ENCODE measurements around the gene PTBP3. TPM values are rescaled to one million over a fixed set of nuclear protein-coding genes. Genes with fewer than 3 reads are reported as not detected.
A peak's percentile ranks its signal among the peaks of the same experiment; 100 is the strongest.

PTBP3 gene
- total RNA-seq, 1 experiment from 2014 or later, result 90.3 TPM

DNA sequence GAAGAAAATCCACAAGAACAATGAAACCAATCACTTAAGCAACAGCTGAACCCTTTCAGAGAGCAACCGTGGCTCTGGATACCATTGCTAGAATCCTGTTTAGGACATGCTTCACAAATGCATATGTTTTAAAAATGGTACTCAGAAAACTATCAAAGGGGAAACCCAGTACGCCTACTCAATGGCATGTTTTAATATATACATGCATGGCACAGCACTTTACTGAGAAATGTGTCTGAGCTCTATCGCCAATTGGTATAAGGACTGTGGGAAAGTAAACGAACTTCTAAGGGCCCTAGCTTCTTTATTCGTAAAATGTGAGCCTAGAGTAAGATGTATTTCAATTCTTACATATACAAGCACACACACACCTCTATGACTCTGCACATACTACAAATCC is 72.3 kb downstream of the PTBP3 start:
- H3K27ac ChIP-seq, result no peak overlapping the region
- H3K4me1 ChIP-seq (replicated peaks), result peaks cover 8% of the 10 kb centered on the region; the same call in 1 of the 2 replicates
- peaks cover 47% of the 10 kb centered on the region for H3K36me3 ChIP-seq
- no peaks in the 10 kb centered on the region for H3K27me3 ChIP-seq (replicated peaks)
- H3K9me3 ChIP-seq (replicated peaks), result no peaks in the 10 kb centered on the region
- no peak overlapping the region for H3K4me3 ChIP-seq
- no peak for DNase-seq (ENCODE audit: low read depth in 1 of 2, low spot score in 2 of 2)

GRCh38 chr9:112258106-112258505 is 75.3 kb downstream of the PTBP3 start:
- no peaks in the 10 kb centered on the region for H3K27me3 ChIP-seq (replicated peaks)
- no peak overlapping the region for H3K4me3 ChIP-seq
- peaks cover 8% of the 10 kb centered on the region; the same call in 1 of the 2 replicates for H3K4me1 ChIP-seq (replicated peaks)
- H3K27ac ChIP-seq, result no peak overlapping the region
- no peak for DNase-seq (ENCODE audit: low read depth in 1 of 2, low spot score in 2 of 2)
- H3K36me3 ChIP-seq, result peaks cover 33% of the 10 kb centered on the region
- H3K9me3 ChIP-seq (replicated peaks), result no peaks in the 10 kb centered on the region

GRCh38 chr9:112252194-112252593 is 81.2 kb downstream of the PTBP3 start:
- Histone ChIP-seq H3K27me3 (replicated peaks) (no peaks in the 10 kb centered on the region), H3K4me1 (replicated peaks) (peaks cover 23% of the 10 kb centered on the region), H3K36me3 (peaks cover 20% of the 10 kb centered on the region)

GRCh38 chr9:112249277-112249676 is 84.1 kb downstream of the PTBP3 start:
- peak in 1 of 2 experiments; percentile 34 for DNase-seq (ENCODE audit: low read depth in 1 of 2, low spot score in 2 of 2)

More at GRCh38 chr9:112252194-112252593, 81.2 kb downstream of the PTBP3 start:
- H3K9me3 ChIP-seq (replicated peaks), result no peaks in the 10 kb centered on the region
- no peak overlapping the region for H3K27ac ChIP-seq
- H3K4me3 ChIP-seq, result no peak overlapping the region
- no peak for DNase-seq (ENCODE audit: low read depth in 1 of 2, low spot score in 2 of 2)

GRCh38 chr9:112248722-112249121 is 84.7 kb downstream of the PTBP3 start:
- Histone ChIP-seq H3K27me3 (replicated peaks) (no peaks in the 10 kb centered on the region), H3K4me3 (no peak overlapping the region), H3K9me3 (replicated peaks) (no peaks in the 10 kb centered on the region), H3K36me3 (peaks cover 19% of the 10 kb centered on the region), H3K4me1 (replicated peaks) (peaks cover 32% of the 10 kb centered on the region), H3K27ac (peak overlapping the region; percentile 10)
- peak in 1 of 2 experiments; percentile 25 for DNase-seq (ENCODE audit: low read depth in 1 of 2, low spot score in 2 of 2)

More at GRCh38 chr9:112249277-112249676, 84.1 kb downstream of the PTBP3 start:
- Histone ChIP-seq H3K4me3 (no peak overlapping the region), H3K36me3 (peaks cover 18% of the 10 kb centered on the region), H3K4me1 (replicated peaks) (peaks cover 32% of the 10 kb centered on the region), H3K9me3 (replicated peaks) (no peaks in the 10 kb centered on the region), H3K27me3 (replicated peaks) (no peaks in the 10 kb centered on the region), H3K27ac (peak overlapping the region; percentile 10)

- Histone ChIP-seq H3K4me1 (replicated peaks) (peaks cover 32% of the 10 kb centered on the region), H3K27ac (no peak overlapping the region), H3K4me3 (no peak overlapping the region), H3K27me3 (replicated peaks) (no peaks in the 10 kb centered on the region), H3K9me3 (replicated peaks) (no peaks in the 10 kb centered on the region), H3K36me3 (peaks cover 21% of the 10 kb centered on the region)
- no peak for DNase-seq (ENCODE audit: low read depth in 1 of 2, low spot score in 2 of 2)
Observed at GRCh38 chr9:112247090-112247489, 86.3 kb downstream of the PTBP3 start.

DNA sequence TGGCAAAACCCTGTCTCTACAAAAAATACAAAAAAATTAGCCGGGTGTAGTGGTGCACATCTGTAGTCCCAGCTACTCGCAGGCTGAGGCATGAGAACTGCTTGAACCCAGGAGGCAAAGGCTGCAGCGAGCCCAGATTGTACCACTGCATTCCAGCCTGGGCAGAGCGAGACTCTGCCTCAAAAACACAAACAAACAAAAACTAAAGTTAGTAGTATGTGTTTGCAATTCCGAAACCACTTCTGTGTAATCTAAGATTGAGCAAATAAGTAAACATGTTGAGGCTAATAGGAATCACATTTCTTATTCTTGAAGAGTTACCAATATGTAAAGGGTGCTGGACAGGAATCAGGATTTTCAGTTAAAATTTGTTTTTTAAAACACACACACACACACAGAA is 88.3 kb downstream of the PTBP3 start:
- Histone ChIP-seq H3K4me3 (no peak overlapping the region), H3K27ac (no peak overlapping the region), H3K9me3 (replicated peaks) (no peaks in the 10 kb centered on the region), H3K27me3 (replicated peaks) (no peaks in the 10 kb centered on the region), H3K36me3 (peaks cover 12% of the 10 kb centered on the region), H3K4me1 (replicated peaks) (peaks cover 32% of the 10 kb centered on the region)
- peak; percentile 38 to 44 for DNase-seq (ENCODE audit: low read depth in 1 of 2, low spot score in 2 of 2)

- no peak for DNase-seq (ENCODE audit: low read depth in 1 of 2, low spot score in 2 of 2)
- Histone ChIP-seq H3K4me3 (no peak overlapping the region), H3K9me3 (replicated peaks) (no peaks in the 10 kb centered on the region), H3K27ac (no peak overlapping the region), H3K27me3 (replicated peaks) (no peaks in the 10 kb centered on the region), H3K36me3 (peaks cover 18% of the 10 kb centered on the region), H3K4me1 (replicated peaks) (peaks cover 12% of the 10 kb centered on the region)
Observed at GRCh38 chr9:112242147-112242804, 91.1 kb downstream of the PTBP3 start.

- Histone ChIP-seq H3K36me3 (peaks cover 18% of the 10 kb centered on the region), H3K4me3 (no peak overlapping the region), H3K9me3 (replicated peaks) (no peaks in the 10 kb centered on the region), H3K27me3 (replicated peaks) (no peaks in the 10 kb centered on the region), H3K27ac (no peak overlapping the region), H3K4me1 (replicated peaks) (peaks cover 16% of the 10 kb centered on the region)
- DNase-seq (ENCODE audit: low read depth in 1 of 2, low spot score in 2 of 2), result no peak
Observed at GRCh38 chr9:112241491-112241890, 91.9 kb downstream of the PTBP3 start.

- H3K4me1 ChIP-seq (replicated peaks), result peaks cover 4% of the 10 kb centered on the region
- H3K27me3 ChIP-seq (replicated peaks), result no peaks in the 10 kb centered on the region
- peaks cover 18% of the 10 kb centered on the region for H3K36me3 ChIP-seq
- H3K27ac ChIP-seq, result no peak overlapping the region
- DNase-seq (ENCODE audit: low read depth in 1 of 2, low spot score in 2 of 2), result no peak
- no peak overlapping the region for H3K4me3 ChIP-seq
- no peaks in the 10 kb centered on the region for H3K9me3 ChIP-seq (replicated peaks)
Observed at GRCh38 chr9:112239708-112240107, 93.7 kb downstream of the PTBP3 start.

DNA sequence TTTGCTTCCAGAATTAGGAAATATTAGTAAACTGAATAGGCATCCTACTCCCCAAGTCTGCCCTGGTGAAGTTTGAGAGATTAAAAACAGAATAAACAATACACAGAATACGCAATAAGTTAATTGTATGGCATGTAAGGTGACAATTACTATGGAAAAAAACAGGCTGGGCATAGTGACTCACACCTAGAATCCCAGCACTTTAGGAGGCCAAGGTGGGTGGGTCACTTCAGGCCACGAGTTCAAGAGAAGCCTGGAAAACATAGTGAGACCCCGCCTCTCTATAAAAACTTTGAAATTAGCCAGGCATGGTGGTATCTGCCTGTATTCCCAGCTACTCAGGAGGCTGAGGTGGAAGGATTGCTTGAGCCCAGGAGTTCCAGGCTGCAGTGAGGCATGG is 94.1 kb downstream of the PTBP3 start:
- H3K36me3 ChIP-seq, result peaks cover 19% of the 10 kb centered on the region
- DNase-seq (ENCODE audit: low read depth in 1 of 2, low spot score in 2 of 2), result no peak
- H3K27ac ChIP-seq, result no peak overlapping the region
- peaks cover 4% of the 10 kb centered on the region for H3K4me1 ChIP-seq (replicated peaks)
- no peak overlapping the region for H3K4me3 ChIP-seq
- no peaks in the 10 kb centered on the region for H3K27me3 ChIP-seq (replicated peaks)
- no peaks in the 10 kb centered on the region for H3K9me3 ChIP-seq (replicated peaks)

DNA sequence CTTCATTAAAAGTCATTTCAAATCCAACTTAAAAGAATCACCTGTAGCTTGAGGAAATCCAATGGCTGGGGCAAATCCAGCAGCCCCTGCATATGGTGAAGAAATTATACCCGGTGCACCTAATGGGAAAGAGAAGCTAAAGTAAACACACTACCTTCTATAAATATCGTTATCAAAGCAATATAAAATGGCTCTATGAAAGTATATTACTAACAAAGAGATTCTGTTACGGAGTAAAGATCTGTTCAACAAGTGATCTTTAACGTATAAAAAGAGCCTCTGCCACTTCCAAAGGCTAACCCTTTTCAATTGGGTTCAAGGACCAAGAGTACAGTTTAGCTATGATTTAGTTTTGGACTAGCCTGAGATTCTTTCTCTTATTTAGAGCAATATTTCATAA is 98.6 kb downstream of the PTBP3 start:
- peaks cover 4% of the 10 kb centered on the region for H3K4me1 ChIP-seq (replicated peaks)
- H3K36me3 ChIP-seq, result peaks cover 15% of the 10 kb centered on the region
- H3K27me3 ChIP-seq (replicated peaks), result no peaks in the 10 kb centered on the region
- H3K9me3 ChIP-seq (replicated peaks), result no peaks in the 10 kb centered on the region
- H3K4me3 ChIP-seq, result no peak overlapping the region
- H3K27ac ChIP-seq, result no peak overlapping the region
- no peak for DNase-seq (ENCODE audit: low read depth in 1 of 2, low spot score in 2 of 2)

DNA sequence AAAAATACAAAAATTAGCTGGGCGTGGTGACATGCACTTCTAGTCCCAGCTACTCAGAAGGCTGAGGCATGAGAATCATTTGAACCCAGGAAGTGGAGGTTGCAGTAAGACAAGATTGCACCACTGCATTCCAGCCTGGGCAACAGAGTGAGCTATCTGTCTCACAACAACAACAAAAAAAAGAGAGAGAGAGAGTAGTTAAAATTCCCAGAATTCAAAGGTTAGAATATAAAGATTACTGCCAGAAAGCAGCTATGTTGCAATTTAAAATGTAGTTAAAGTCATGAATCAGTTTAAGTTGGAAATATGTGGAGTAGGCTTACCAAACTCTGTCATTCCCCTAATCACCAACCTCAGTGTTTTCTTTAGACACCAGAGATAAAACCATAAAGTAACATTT is 99.7 kb downstream of the PTBP3 start:
- no peaks in the 10 kb centered on the region for H3K9me3 ChIP-seq (replicated peaks)
- no peak overlapping the region for H3K27ac ChIP-seq
- DNase-seq (ENCODE audit: low read depth in 1 of 2, low spot score in 2 of 2), result no peak
- H3K36me3 ChIP-seq, result peaks cover 14% of the 10 kb centered on the region
- H3K4me3 ChIP-seq, result no peak overlapping the region
- no peaks in the 10 kb centered on the region for H3K27me3 ChIP-seq (replicated peaks)
- H3K4me1 ChIP-seq (replicated peaks), result peaks cover 4% of the 10 kb centered on the region; the same call in 1 of the 2 replicates

- Histone ChIP-seq H3K27me3 (replicated peaks) (no peaks in the 10 kb centered on the region), H3K36me3 (peaks cover 16% of the 10 kb centered on the region), H3K9me3 (replicated peaks) (no peaks in the 10 kb centered on the region), H3K4me1 (replicated peaks) (peaks cover 4% of the 10 kb centered on the region; the same call in 1 of the 2 replicates), H3K27ac (no peak overlapping the region), H3K4me3 (no peak overlapping the region)
- no peak for DNase-seq (ENCODE audit: low read depth in 1 of 2, low spot score in 2 of 2)
Observed at GRCh38 chr9:112232233-112232632, 101.2 kb downstream of the PTBP3 start.

DNA sequence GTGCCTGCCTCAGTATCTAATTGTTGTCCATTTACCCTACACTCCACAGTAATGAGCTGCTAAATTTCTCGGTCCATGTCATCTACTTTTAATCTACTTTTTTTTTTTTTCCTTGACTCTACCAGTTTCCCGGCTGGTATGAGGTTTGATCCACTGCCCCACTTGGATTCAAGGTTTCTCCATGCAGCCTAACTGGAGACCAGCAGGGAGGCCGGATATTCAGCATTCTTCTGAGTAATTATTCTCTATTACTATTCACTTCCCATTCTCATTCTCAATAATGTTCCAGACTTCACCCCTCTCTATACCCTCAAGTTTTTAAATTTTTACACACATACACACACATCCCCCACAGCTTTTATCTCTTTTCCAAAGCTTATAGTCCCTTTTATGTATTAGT is 107.3 kb downstream of the PTBP3 start:
- DNase-seq (ENCODE audit: low read depth in 1 of 2, low spot score in 2 of 2), result no peak
- no peak overlapping the region for H3K27ac ChIP-seq
- no peak overlapping the region for H3K4me3 ChIP-seq
- H3K27me3 ChIP-seq (replicated peaks), result no peaks in the 10 kb centered on the region
- H3K4me1 ChIP-seq (replicated peaks), result peaks cover 28% of the 10 kb centered on the region
- no peaks in the 10 kb centered on the region for H3K9me3 ChIP-seq (replicated peaks)
- H3K36me3 ChIP-seq, result peaks cover 60% of the 10 kb centered on the region

Data from SJSA1 (cell line).